Stimulated activated CD8-positive, alpha-beta memory T cell treated with anti-CD3 and anti-CD28 coated beads, Interleukin-2, amount 100 ng/mL, for 48 hours (primary cell): ENCODE data around the gene LIN28A.
A peak's percentile ranks its signal among the peaks of the same experiment; 100 is the strongest.

Experiments
- DNase-seq, 2 donors: peaks; one replicate each; pipeline ENCODE4 v3.0.0-alpha.2; 2020; ENCODE audit warnings: low read depth in 2 of 2

Gene LIN28A

GRCh38 chr1:26434161-26434752 lies 23.6 kb downstream of the LIN28A start:
- no peak for DNase-seq

- DNase-seq, result no peak
Measured at GRCh38 chr1:26438041-26438440, 27.4 kb downstream of the LIN28A start.

- no peak for DNase-seq
Measured at GRCh38 chr1:26440259-26440658, 29.6 kb downstream of the LIN28A start.

- no peak for DNase-seq
Measured at GRCh38 chr1:26449868-26450267, 39.3 kb downstream of the LIN28A start.

GRCh38 chr1:26450908-26451307 lies 40.3 kb downstream of the LIN28A start:
- DNase-seq, result no peak

GRCh38 chr1:26452459-26453183 lies 42.0 kb downstream of the LIN28A start:
- no peak for DNase-seq

GRCh38 chr1:26459148-26459547 lies 48.5 kb downstream of the LIN28A start:
- DNase-seq, result no peak

- DNase-seq, result no peak
Measured at GRCh38 chr1:26459573-26460031, 49.0 kb downstream of the LIN28A start.

GRCh38 chr1:26468911-26469310 lies 58.3 kb downstream of the LIN28A start:
- no peak for DNase-seq

GRCh38 chr1:26469558-26469957 lies 58.9 kb downstream of the LIN28A start:
- DNase-seq, result no peak

GRCh38 chr1:26470878-26471497 lies 60.4 kb downstream of the LIN28A start:
- no peak for DNase-seq

- DNase-seq, result peak in 1 of 2 donors; percentile 19
Measured at GRCh38 chr1:26471498-26472319, 61.1 kb downstream of the LIN28A start.

GRCh38 chr1:26472320-26472900 lies 61.8 kb downstream of the LIN28A start, which contains the start of gene HMGN2:
HMGN2 (plus strand) TSS chr1:26472440; CDS start chr1:26472613, 173 bp downstream.
- peak; percentile 84 to 88 for DNase-seq

GRCh38 chr1:26472901-26473845 lies 62.6 kb downstream of the LIN28A start:
- DNase-seq, result peak; percentile 93

- no peak for DNase-seq
Measured at GRCh38 chr1:26474818-26475217, 64.2 kb downstream of the LIN28A start.

- no peak for DNase-seq
Measured at GRCh38 chr1:26475989-26476388, 65.4 kb downstream of the LIN28A start.

GRCh38 chr1:26476958-26477357 lies 66.3 kb downstream of the LIN28A start:
- no peak for DNase-seq

- DNase-seq, result no peak
Measured at GRCh38 chr1:26477446-26478152, 67.0 kb downstream of the LIN28A start.

- no peak for DNase-seq
Measured at GRCh38 chr1:26478159-26478558, 67.5 kb downstream of the LIN28A start.

GRCh38 chr1:26478988-26479387 lies 68.4 kb downstream of the LIN28A start:
- no peak for DNase-seq
